Ramos (cell line): ENCODE measurements around the gene SLC39A11.

Experiments
- in situ Hi-C: fragments of 300-500 bp; cut with MboI; formaldehyde crosslinking; loops from one replicate; pipeline ENCODE4 v1.14.3; 2022; ENCODE audit warnings: low sequenced_read_pairs; ENCODE audit not compliant: unreplicated experiment

SLC39A11 gene

GRCh38 chr17:72985882-72986720 lies 106.4 kb downstream of the SLC39A11 start:
- in situ Hi-C loops: no loop called here

GRCh38 chr17:72984926-72985325 lies 107.6 kb downstream of the SLC39A11 start:
- in situ Hi-C loops: no loop called here

- in situ Hi-C loops: no loop called here
Measured at GRCh38 chr17:72984145-72984925, 108.2 kb downstream of the SLC39A11 start.

- in situ Hi-C loops: no loop called here
Measured at GRCh38 chr17:72982680-72983079, 109.8 kb downstream of the SLC39A11 start.

GRCh38 chr17:72978593-72979218 lies 113.8 kb downstream of the SLC39A11 start:
- in situ Hi-C loops: no loop called here

- in situ Hi-C loops: no loop called here
Measured at GRCh38 chr17:72977771-72978417, 114.6 kb downstream of the SLC39A11 start.

GRCh38 chr17:72976971-72977770 lies 115.3 kb downstream of the SLC39A11 start:
- in situ Hi-C loops: no loop called here

- in situ Hi-C loops: no loop called here
Measured at GRCh38 chr17:72975509-72975908, 117.0 kb downstream of the SLC39A11 start.

GRCh38 chr17:72974605-72975232 lies 117.8 kb downstream of the SLC39A11 start:
- in situ Hi-C loops: no loop called here

GRCh38 chr17:72972263-72972951 lies 120.1 kb downstream of the SLC39A11 start:
- in situ Hi-C loops: no loop called here

- in situ Hi-C loops: no loop called here
Measured at GRCh38 chr17:72971226-72971880, 121.1 kb downstream of the SLC39A11 start.

- in situ Hi-C loops: no loop called here
Measured at GRCh38 chr17:72970797-72971196, 121.7 kb downstream of the SLC39A11 start.

- in situ Hi-C loops: no loop called here
Measured at GRCh38 chr17:72970246-72970645, 122.2 kb downstream of the SLC39A11 start.

GRCh38 chr17:72969293-72969906 lies 123.1 kb downstream of the SLC39A11 start:
- in situ Hi-C loops: no loop called here

GRCh38 chr17:72968798-72969197 lies 123.7 kb downstream of the SLC39A11 start:
- in situ Hi-C loops: no loop called here

GRCh38 chr17:72967977-72968585 lies 124.4 kb downstream of the SLC39A11 start:
- in situ Hi-C loops: no loop called here

- in situ Hi-C loops: no loop called here
Measured at GRCh38 chr17:72967277-72967970, 125.1 kb downstream of the SLC39A11 start.
